ENCODE measurements around the gene PSORS1C2. TPM values are rescaled to one million over a fixed set of nuclear protein-coding genes. Genes with fewer than 3 reads are reported as not detected.

The PSORS1C2 gene
- total RNA-seq, 2 experiments from 2014 or later: not detected

GRCh38 chr6:31092769-31093505 lies 45.9 kb downstream of the PSORS1C2 start:
- POLR2A ChIA-PET: no interaction called here
- CTCF ChIA-PET: interaction anchor here (0.7 to 4.4 kb wide), 4 partner anchors 13 to 580 kb away, joined by 3 to 18 read pairs (median 4); no protein-coding TSS in a partner anchor

GRCh38 chr6:31092238-31092637 lies 46.6 kb downstream of the PSORS1C2 start:
- ChIA-PET POLR2A (no interaction called here), CTCF (interaction anchor here (0.7 to 4.4 kb wide), 2 partner anchors 13 to 580 kb away, joined by 3 to 18 read pairs; no protein-coding TSS in a partner anchor)

- CTCF ChIA-PET: interaction anchor here (4.4 kb wide), 1 partner anchor 12 kb away, joined by 18 read pairs; no protein-coding TSS in a partner anchor
- POLR2A ChIA-PET: no interaction called here
Measured at GRCh38 chr6:31091680-31092079, 47.2 kb downstream of the PSORS1C2 start.

- CTCF ChIA-PET: interaction anchor here (0.8 to 4.4 kb wide), 3 partner anchors 11 to 181 kb away, joined by 3 to 18 read pairs (median 3); no protein-coding TSS in a partner anchor
- POLR2A ChIA-PET: no interaction called here
Measured at GRCh38 chr6:31090973-31091364, 47.9 kb downstream of the PSORS1C2 start.

GRCh38 chr6:31090275-31090972 lies 48.4 kb downstream of the PSORS1C2 start:
- ChIA-PET CTCF (interaction anchor here (0.8 to 4.4 kb wide), 3 partner anchors 11 to 180 kb away, joined by 3 to 18 read pairs (median 3); no protein-coding TSS in a partner anchor), POLR2A (interaction anchor here (0.6 kb wide), 1 partner anchor 11 kb away, joined by 4 read pairs; no protein-coding TSS in a partner anchor)

Other genes starting within 250 kb of the PSORS1C2 start
- gene GTF2H4, start 230.9 kb downstream of the PSORS1C2 start, total RNA-seq: 10 to 100 TPM; 47.0 to 51.3 TPM
- gene VARS2, start 224.8 kb downstream of the PSORS1C2 start, total RNA-seq: 10 to 100 TPM; 80.1 to 88.6 TPM
- gene SFTA2, start 206.9 kb downstream of the PSORS1C2 start, total RNA-seq: not detected
- not detected for gene MUCL3, start 198.1 kb downstream of the PSORS1C2 start, total RNA-seq
- not detected for gene MUC21, start 155.3 kb downstream of the PSORS1C2 start, total RNA-seq
- gene MUC22, start 128.6 kb downstream of the PSORS1C2 start, total RNA-seq: not detected
- gene C6orf15, start 26.5 kb downstream of the PSORS1C2 start, total RNA-seq: not detected
- not detected for gene PSORS1C1, start 24.3 kb downstream of the PSORS1C2 start, total RNA-seq
- not detected for gene CDSN, start 18.6 kb downstream of the PSORS1C2 start, total RNA-seq
- 10 to 100 TPM; 47.1 to 47.7 TPM for gene CCHCR1, start 18.7 kb upstream of the PSORS1C2 start, total RNA-seq
- gene TCF19, start 19.5 kb upstream of the PSORS1C2 start, total RNA-seq: 100 to 1,000 TPM in 1 of 2 experiments, 10 to 100 TPM in 1; 98.1 to 103 TPM
- gene POU5F1, start 31.6 kb upstream of the PSORS1C2 start, total RNA-seq: under 1 TPM in 1 of 2 experiments, not detected in 1; 0.15 TPM
- gene HLA-C, start 133.0 kb upstream of the PSORS1C2 start, total RNA-seq: 100 to 1,000 TPM; 647 to 650 TPM
- 1,000 to 10,000 TPM; 2,691 to 2,699 TPM for gene HLA-B, start 218.1 kb upstream of the PSORS1C2 start, total RNA-seq

All from activated CD8-positive, alpha-beta memory T cell treated with anti-CD3 and anti-CD28 coated beads for 36 hours (primary cell).